Heart left ventricle (tissue), 16 donors: ENCODE data around the gene LCN9. TPM values are rescaled to one million over a fixed set of nuclear protein-coding genes. Genes with fewer than 3 reads are reported as not detected.

Experiments used
- ATAC-seq, 4 donors: fragments of 200-7000 bp; cut with Tn5 transposase; one replicate each; pipeline ENCODE4 v1.9.1; 2020 to 2022; ENCODE audit warnings: moderate library complexity in 4 of 4, mild to moderate bottlenecking in 3 of 4, moderate number of reproducible peaks in 1 of 4
- DNase-seq, 5 donors: peaks; one replicate each; pipeline ENCODE4 v3.0.0-alpha.2; 2020
- H3K27ac ChIP-seq, 12 donors: fragments of 200-600 bp; sonication (generic) in 4 of 12; one replicate each; pipeline versions ENCODE4 v1.5.0 to v1.8.0; 2016 to 2022; ENCODE audit warnings: mild to moderate bottlenecking in 2 of 12
- H3K27me3 ChIP-seq, 9 donors: fragments of 200-600 bp; sonication (generic) in 2 of 9; one replicate each; pipeline versions ENCODE4 v1.5.1 to v1.8.0; 2016 to 2022; ENCODE audit warnings: mild to moderate bottlenecking in 3 of 9
- H3K36me3 ChIP-seq, 9 donors: fragments of 200-600 bp; sonication (generic) in 2 of 9; one replicate each; pipeline versions ENCODE4 v1.5.0 to v1.8.0; 2018 to 2022; ENCODE audit warnings: mild to moderate bottlenecking in 2 of 9
- H3K4me1 ChIP-seq, 12 donors: fragments of 200-600 bp; sonication (generic) in 4 of 12; one replicate each; pipeline versions ENCODE4 v1.5.0 to v1.8.0; 2016 to 2022; ENCODE audit warnings: mild to moderate bottlenecking in 3 of 12
- H3K4me3 ChIP-seq, 12 donors: fragments of 200-600 bp; sonication (generic) in 4 of 12; one replicate each; pipeline versions ENCODE4 v1.5.0 to v1.8.0; 2017 to 2022; ENCODE audit warnings: mild to moderate bottlenecking in 9 of 12, moderate library complexity in 4 of 12
- H3K9me3 ChIP-seq, 12 donors: fragments of 200-600 bp; sonication (generic) in 4 of 12; one replicate each; pipeline versions ENCODE4 v1.5.0 to v1.8.0; 2016 to 2022; ENCODE audit warnings: mild to moderate bottlenecking in 1 of 12
- CTCF ChIP-seq, 12 donors: fragments of 200-600 bp; sonication (generic) in 4 of 12; IDR thresholded peaks; one replicate each; pipeline versions ENCODE4 v1.5.0 to v1.8.0; 2018 to 2022; ENCODE audit warnings: antibody characterized with exemption in 12 of 12, mild to moderate bottlenecking in 5 of 12
- POLR2A ChIP-seq, 2 donors: fragments of 450-650 bp; IDR thresholded peaks; one replicate each; pipeline ENCODE4 v1.6.1; 2017; ENCODE audit warnings: antibody characterized with exemption in 2 of 2, mild to moderate bottlenecking in 2 of 2, moderate library complexity in 2 of 2
- WGBS, 4 donors: extraction: QIAGEN DNeasy Blood & Tissue Kit in 2 of 4; methylation state at CpG; one replicate each; pipeline versions ENCODE4 v1.1.5 to v1.1.7; 2013 to 2018; 5-methylcytosine and 5-hydroxymethylcytosine counted together
- intact Hi-C, 10 donors: fragments of 100-400 bp; cut with DNase I; formaldehyde crosslinking; loops; one replicate each; pipeline versions ENCODE4 v1.11.1 to v1.14.2; 2022
- polyA plus RNA-seq, 2 donors: library from polyadenylated mRNA; stranded (reverse); fragments of 200-250 nt; gene quantifications; one replicate each; pipeline ENCODE4 v1.2.3, GENCODE V29; 2013
- total RNA-seq, 9 donors: library from RNA; depleted of rRNA in 2 of 9; stranded (reverse); fragments of >200 nt in 2 of 9; fragmentation: NEBNext Ultra II Directional in 3 of 9; extraction: Animal tissue kit (Norgen Biotek cat#: 25700) in 3 of 9; gene quantifications; one replicate each; pipeline versions ENCODE4 v1.1.0 to v1.2.4, GENCODE V29; 2016 to 2023
- donor health status: ischemic (EF 13 %, LVEDD 7.1; RV severe dilation, severe dysfunction).
- donor health status: healthy with polysubstance abuse.
- donor health status: DM: no; HTN: yes; CAD: no.
- donor health status: DM: no; HTN: no; CAD: no.
- donor health status: ischemic (EF 25% LVEDD 6.9; RV normal size, moderate dysfunction).
- donor health status: ischemic (EF 25% LVEDD 5.7; RV mildly dilated, moderate dysfunction).
- donor health status: healthy.
- donor health status: DM: yes; HTN: yes; CAD: no.
- donor health status: ischemic (EF 35%, LVEDD 5.7; RV mildly dilated, moderate dysfunction).
- donor health status: nonischemic (EF 11% LVEDD 7.7; RV severe dilation, severe dysfunction).
- donor health status: DM: yes; HTN: yes; CAD: no.
- donor health status: PGD.
- donor health status: ischemic (EF 29% LVEDD 5.4; RV normal size, mild dysfunction).
- donor health status: nonischemic (EF 23%, LVEDD 6.1; RV moderate dilation, normal function).

LCN9 gene
- total and polyA plus RNA-seq, 11 donors = not detected

GRCh38 chr9:135692410-135692809, 29.3 kb downstream of the LCN9 start:
- Histone ChIP-seq H3K4me1 (no peaks in the 10 kb centered on the region), H3K27me3 (peaks cover 0 to 9% (median 4%) of the 10 kb centered on the region in 9 donors), H3K9me3 (no peaks in the 10 kb centered on the region), H3K4me3 (no peak overlapping the region), H3K27ac (no peak overlapping the region), H3K36me3 (no peaks in the 10 kb centered on the region)
- no peak for DNase-seq
- no peak for TF ChIP-seq CTCF (IDR thresholded peaks at IDR 0.05)
- no peak for TF ChIP-seq POLR2A (IDR thresholded peaks at IDR 0.05)
- no peak for ATAC-seq
- WGBS, 4 donors = 77 to 88% (median 78%) methylated on average over 3 to 11 of the region's 11 CpGs
- intact Hi-C loops = no loop called here

- TF ChIP-seq POLR2A (IDR thresholded peaks at IDR 0.05) (no peak), CTCF (IDR thresholded peaks at IDR 0.05) (no peak)
- no peak overlapping the region for H3K4me3 ChIP-seq
- no peak for ATAC-seq
- intact Hi-C loops = no loop called here
- 75 to 82% (median 79%) methylated on average over 14 to 16 of the region's 16 CpGs for WGBS, 4 donors
- DNase-seq = no peak
- peaks cover 0 to 9% (median 2%) of the 10 kb centered on the region in 9 donors for H3K27me3 ChIP-seq
- H3K4me1 ChIP-seq = no peaks in the 10 kb centered on the region
- H3K27ac ChIP-seq = no peak overlapping the region
- H3K9me3 ChIP-seq = no peaks in the 10 kb centered on the region
- H3K36me3 ChIP-seq = no peaks in the 10 kb centered on the region
Measured at GRCh38 chr9:135693265-135693664, 30.2 kb downstream of the LCN9 start.

- H3K36me3 ChIP-seq = no peaks in the 10 kb centered on the region
- H3K4me1 ChIP-seq = no peaks in the 10 kb centered on the region
- no peak for TF ChIP-seq CTCF (IDR thresholded peaks at IDR 0.05)
- no peak for TF ChIP-seq POLR2A (IDR thresholded peaks at IDR 0.05)
- H3K27ac ChIP-seq = no peak overlapping the region
- intact Hi-C loops = no loop called here
- no peaks in the 10 kb centered on the region for H3K9me3 ChIP-seq
- H3K27me3 ChIP-seq = peaks cover 0 to 9% (median 2%) of the 10 kb centered on the region in 9 donors
- 80 to 85% (median 81%) methylated on average over 6 to 11 of the region's 11 CpGs for WGBS, 4 donors
- ATAC-seq (no peak), DNase-seq (no peak)
- H3K4me3 ChIP-seq = no peak overlapping the region
Measured at GRCh38 chr9:135693771-135694170, 30.7 kb downstream of the LCN9 start.

DNA sequence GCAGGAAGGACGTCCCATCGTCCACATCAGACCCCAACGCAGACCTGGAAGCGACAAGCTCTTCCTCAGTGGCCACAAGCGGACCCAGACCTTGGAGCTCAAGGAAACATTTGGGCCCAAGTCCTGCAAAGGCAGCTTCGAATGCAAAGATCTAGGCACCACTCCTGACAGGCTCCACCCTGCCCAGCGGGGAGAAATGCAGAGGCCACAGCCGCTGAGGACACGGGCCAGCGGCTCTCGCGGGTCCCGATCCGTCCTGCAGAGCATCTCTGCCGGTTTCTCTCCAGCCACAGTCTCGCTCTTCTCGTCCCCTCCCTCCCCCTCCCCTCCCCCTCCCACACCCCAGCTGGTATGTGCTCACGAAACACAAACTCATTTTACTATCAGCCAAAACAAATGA, 31.3 kb downstream of the LCN9 start:
- no peak for TF ChIP-seq CTCF (IDR thresholded peaks at IDR 0.05)
- H3K27ac ChIP-seq = no peak overlapping the region
- H3K27me3 ChIP-seq = peaks cover 0 to 9% (median under 1%) of the 10 kb centered on the region in 9 donors
- H3K4me1 ChIP-seq = no peaks in the 10 kb centered on the region
- 52 to 62% (median 55%) methylated on average over 12 to 18 of the region's 18 CpGs for WGBS, 4 donors
- intact Hi-C loops = no loop called here
- DNase-seq (no peak), ATAC-seq (no peak)
- no peak overlapping the region for H3K4me3 ChIP-seq
- no peaks in the 10 kb centered on the region for H3K9me3 ChIP-seq
- H3K36me3 ChIP-seq = no peaks in the 10 kb centered on the region
